HFF-Myc (cell line): Measurements from ENCODE around the gene BRD3.
A peak's percentile ranks its signal among the peaks of the same experiment; 100 is the strongest.
"Not testable (repeated sequence)": the region's sequence is repeated elsewhere in the genome, so short reads cannot be mapped to it uniquely, and the experiment has no call there.

Source experiments
- DNase-seq: peaks from one replicate; pipeline ENCODE4 v3.0.0-alpha.2; 2011; ENCODE audit warnings: low read depth; ENCODE audit errors: extremely low read depth
- H3K4me3 ChIP-seq: replicated peaks from 2 replicates; pipeline ENCODE4 v1.5.1; 2011; ENCODE audit warnings: low read depth, mild to moderate bottlenecking, control low read depth, low read length
- CTCF ChIP-seq: IDR thresholded peaks from 2 replicates; pipeline ENCODE4 v1.5.1; 2012; ENCODE audit warnings: mild to moderate bottlenecking, low read depth, low read length, control low read depth; ENCODE audit errors: missing control alignments

BRD3 gene

GRCh38 chr9:133991964-133992779 lies 75.7 kb downstream of the BRD3 start, which contains the start of gene VAV2:
Gene VAV2, minus strand, starts transcription at chr9:133992324. Its CDS starts 46 bp downstream, at chr9:133992278.
- no peak for DNase-seq
- no peak for TF ChIP-seq CTCF
- peak within 1 kb of the TSS; percentile 77 for H3K4me3 ChIP-seq

- peak overlapping the region; percentile 77 for H3K4me3 ChIP-seq
These were observed 76.5 kb downstream of the BRD3 start for GRCh38 chr9:133991214-133991921.

GRCh38 chr9:133990366-133991213 lies 77.2 kb downstream of the BRD3 start:
- TF ChIP-seq CTCF = no peak
- DNase-seq = no peak
- H3K4me3 ChIP-seq = peak overlapping the region; percentile 77

More at GRCh38 chr9:133991214-133991921, 76.5 kb downstream of the BRD3 start:
- no peak for DNase-seq
- no peak for TF ChIP-seq CTCF

- peak overlapping the region; percentile 77 for H3K4me3 ChIP-seq
- TF ChIP-seq CTCF = no peak
- DNase-seq = no peak
These were observed 78.0 kb downstream of the BRD3 start for GRCh38 chr9:133989625-133990365.

GRCh38 chr9:133988771-133989170 lies 79.1 kb downstream of the BRD3 start:
- not testable (repeated sequence) for DNase-seq, H3K4me3 ChIP-seq

GRCh38 chr9:133987946-133988665 lies 79.7 kb downstream of the BRD3 start:
- TF ChIP-seq CTCF = no peak

More at GRCh38 chr9:133987946-133988665, 79.7 kb downstream of the BRD3 start:
- no peak overlapping the region for H3K4me3 ChIP-seq
- no peak for DNase-seq
